ENCODE measurements around the gene ZFR.
"Not testable (repeated sequence)": the region's sequence is repeated elsewhere in the genome, so short reads cannot be mapped to it uniquely, and the experiment has no call there.

The ZFR gene

GRCh38 chr5:32410630-32411029, 33.9 kb downstream of the ZFR start:
- H3K4me3 ChIP-seq (ENCODE audit: low read length) = no peak overlapping the region
- no peak for DNase-seq (ENCODE audit: low read depth)
- no peak for TF ChIP-seq CTCF (conservative IDR thresholded peaks at IDR 0.05; ENCODE audit: low read depth, low read length)

DNA sequence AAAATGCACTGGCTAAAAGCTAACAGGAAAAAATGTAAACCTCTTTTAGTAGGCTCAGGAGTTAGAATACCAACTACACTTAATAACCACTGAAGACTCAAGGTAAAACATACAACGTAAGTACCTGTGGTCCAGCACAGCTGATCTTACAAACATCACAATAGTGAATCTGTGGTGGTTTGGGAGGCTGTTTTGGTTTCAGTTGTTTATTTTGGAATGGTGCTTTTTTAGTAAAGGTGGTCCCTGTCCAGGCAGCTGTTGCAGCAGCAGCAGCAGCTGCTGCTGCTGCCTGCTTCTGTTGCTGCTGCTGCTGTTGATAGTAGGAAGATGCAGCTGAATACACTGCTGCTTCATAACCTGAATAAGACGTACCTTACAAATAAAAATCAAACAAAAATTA, 37.9 kb downstream of the ZFR start:
- DNase-seq (ENCODE audit: low read depth) = no peak
- H3K4me3 ChIP-seq (ENCODE audit: low read length) = no peak overlapping the region
- no peak for TF ChIP-seq CTCF (conservative IDR thresholded peaks at IDR 0.05; ENCODE audit: low read depth, low read length)

GRCh38 chr5:32405507-32405906, 39.0 kb downstream of the ZFR start:
- no peak for TF ChIP-seq CTCF (conservative IDR thresholded peaks at IDR 0.05; ENCODE audit: low read depth, low read length)
- DNase-seq (ENCODE audit: low read depth) = no peak
- H3K4me3 ChIP-seq (ENCODE audit: low read length) = no peak overlapping the region

DNA sequence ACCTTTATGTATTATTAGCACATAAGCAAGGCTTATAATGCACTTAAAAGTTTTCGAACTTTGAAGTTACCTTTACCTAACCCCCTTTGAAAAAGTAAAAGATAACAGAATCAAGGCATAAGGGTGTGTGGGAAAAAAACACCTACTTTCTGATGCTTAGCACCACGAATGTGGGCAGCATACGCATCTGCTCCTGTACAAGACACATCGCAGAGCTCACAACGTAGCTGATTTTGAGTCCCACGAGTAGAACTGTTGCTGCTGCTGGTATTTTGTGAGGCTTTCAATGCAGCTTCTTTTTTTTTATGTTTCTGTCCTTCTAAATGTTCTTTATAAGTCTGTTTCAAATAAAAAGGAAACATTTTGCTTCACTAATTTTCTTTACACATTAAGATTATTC, 40.8 kb downstream of the ZFR start:
- TF ChIP-seq CTCF (conservative IDR thresholded peaks at IDR 0.05; ENCODE audit: low read depth, low read length) = no peak
- no peak for DNase-seq (ENCODE audit: low read depth)
- no peak overlapping the region for H3K4me3 ChIP-seq (ENCODE audit: low read length)

- DNase-seq (ENCODE audit: low read depth) = no peak
- no peak for TF ChIP-seq CTCF (conservative IDR thresholded peaks at IDR 0.05; ENCODE audit: low read depth, low read length)
- no peak overlapping the region for H3K4me3 ChIP-seq (ENCODE audit: low read length)
These were observed 44.1 kb downstream of the ZFR start for GRCh38 chr5:32400401-32400800.

- not testable (repeated sequence) for H3K4me3 ChIP-seq (ENCODE audit: low read length); DNase-seq (ENCODE audit: low read depth)
These were observed 45.8 kb downstream of the ZFR start for GRCh38 chr5:32398754-32399153.

- TF ChIP-seq CTCF (conservative IDR thresholded peaks at IDR 0.05; ENCODE audit: low read depth, low read length) = no peak
- no peak for DNase-seq (ENCODE audit: low read depth)
- no peak overlapping the region for H3K4me3 ChIP-seq (ENCODE audit: low read length)
These were observed 49.6 kb downstream of the ZFR start for GRCh38 chr5:32394981-32395380.

DNA sequence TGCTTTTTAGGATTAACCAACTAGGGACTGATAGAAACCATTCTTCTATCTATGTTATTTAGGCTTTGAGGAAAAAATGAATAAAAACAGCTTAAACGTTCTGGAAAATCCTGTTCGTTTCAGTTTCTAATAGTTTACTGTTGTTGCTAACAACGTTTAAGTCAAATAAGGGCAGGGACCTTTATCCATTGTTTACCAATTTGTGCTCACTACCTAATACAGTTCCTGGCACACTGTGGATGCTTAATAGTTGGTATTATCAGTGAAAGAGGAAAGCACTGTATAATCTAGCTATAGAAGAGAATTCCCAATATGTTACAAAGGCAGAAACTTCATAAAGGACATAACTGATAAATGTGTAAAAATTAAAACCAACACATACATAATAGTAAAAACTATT, 52.5 kb downstream of the ZFR start:
- no peak overlapping the region for H3K4me3 ChIP-seq (ENCODE audit: low read length)
- TF ChIP-seq CTCF (conservative IDR thresholded peaks at IDR 0.05; ENCODE audit: low read depth, low read length) = no peak
- no peak for DNase-seq (ENCODE audit: low read depth)
